K562 (cell line): Measurements from ENCODE around the gene DLGAP1. TPM values are rescaled to one million over a fixed set of nuclear protein-coding genes. Genes with fewer than 3 reads are reported as not detected.

Experiments used
- ATAC-seq: fragments of 200-7000 bp; cut with Tn5 transposase; 3 replicates; pipeline ENCODE4 v1.9.1; 2020; ENCODE audit warnings: moderate library complexity
- BruUV-seq: library from RNA; stranded (reverse); fragments of 400-500 nt; replicated peaks from 2 replicates; lab custom pipeline; 2021; lab: Mats Ljungman, UMichigan
- CTCF ChIA-PET: fragments of 300-600 bp; formaldehyde crosslinking; extraction: SDS; loops from one replicate; lab custom pipeline; 2021; ENCODE audit warnings: low intra/inter-chr PET ratio; lab: Yijun Ruan, JAX
- POLR2A ChIA-PET: fragments of 300-600, 350-650 bp; sonication (Branson Sonifier 250); formaldehyde crosslinking; extraction: SDS; loops from one replicate; lab custom pipeline; 2021; ENCODE audit warnings: antibody characterized with exemption, inconsistent platforms; lab: Yijun Ruan, JAX
- DNase-seq, 4 experiments: peaks; one replicate each; pipeline versions ENCODE4 v3.0.0 to v3.0.0-alpha.2; 2011 to 2018; ENCODE audit warnings: low spot score in 3 of 4, mixed read lengths in 3 of 4; ENCODE audit errors: extremely low read depth in 1 of 4
- FAIRE-seq: peaks from 2 replicates; lab custom pipeline; 2011; peaks lifted over from hg19 to GRCh38; lab: Jason Lieb, UNC
- H2AFZ ChIP-seq: 2 replicates; pipeline ENCODE4 v1.6.0; 2011; ENCODE audit warnings: low read depth, low read length, control low read depth, inconsistent platforms
- H3K27ac ChIP-seq: fragments of 200-600 bp; 3 replicates; pipeline ENCODE4 v1.8.0; 2011; ENCODE audit warnings: low read depth, mild to moderate bottlenecking, control low read depth, inconsistent platforms, low read length, moderate library complexity, mixed read lengths; ENCODE audit errors: extremely low read depth
- H3K27me3 ChIP-seq, 2 experiments: fragments of 300-600 bp in 1 of 2; 2 replicates in 1 of 2; 3 replicates in 1 of 2; pipeline versions ENCODE4 v1.6.0 to v1.8.0; 2011; ENCODE audit warnings: inconsistent platforms in 2 of 2, low read length in 2 of 2, mild to moderate bottlenecking in 1 of 2, mixed read lengths in 1 of 2, moderate library complexity in 1 of 2; ENCODE audit not compliant: control insufficient read depth in 2 of 2, insufficient read depth in 2 of 2
- H3K36me3 ChIP-seq: fragments of 300-600 bp; 3 replicates; pipeline ENCODE4 v1.8.0; 2011; ENCODE audit warnings: mild to moderate bottlenecking, low read length, inconsistent platforms; ENCODE audit not compliant: control insufficient read depth, insufficient read depth
- H3K4me1 ChIP-seq, 2 experiments: fragments of 200-600 bp in 1 of 2; replicated peaks in 1 of 2; 2 replicates in 1 of 2; 3 replicates in 1 of 2; pipeline versions ENCODE4 v1.5.1 to v1.8.0; 2011; ENCODE audit warnings: inconsistent platforms in 2 of 2, low read length in 2 of 2, mild to moderate bottlenecking in 1 of 2, mixed read lengths in 1 of 2, moderate library complexity in 1 of 2; ENCODE audit not compliant: control insufficient read depth in 2 of 2, insufficient read depth in 2 of 2
- H3K4me2 ChIP-seq: 2 replicates; pipeline ENCODE4 v1.6.1; 2011; ENCODE audit warnings: low read length, control low read depth, inconsistent platforms, mixed read lengths; ENCODE audit not compliant: insufficient read depth
- H3K4me3 ChIP-seq: fragments of 200-600 bp; sonication (generic), shearing (Covaris generic); 2 replicates; pipeline ENCODE4 v1.5.1; 2016; ENCODE audit warnings: control low read depth, inconsistent platforms
- H3K79me2 ChIP-seq: fragments of 200-600 bp; 3 replicates; pipeline ENCODE4 v1.8.0; 2011; ENCODE audit warnings: low read length, inconsistent platforms; ENCODE audit not compliant: control insufficient read depth, insufficient read depth
- H3K9ac ChIP-seq, 2 experiments: 2 replicates each; pipeline versions ENCODE4 v1.6.0 to v1.6.1; 2011; ENCODE audit warnings: low read depth in 2 of 2, low read length in 2 of 2, control low read depth in 1 of 2, inconsistent platforms in 1 of 2, mild to moderate bottlenecking in 1 of 2, mixed read lengths in 1 of 2; ENCODE audit not compliant: insufficient read depth in 1 of 2
- H3K9me1 ChIP-seq: one replicate; pipeline ENCODE4 v1.6.0; 2011; ENCODE audit warnings: inconsistent platforms, mild to moderate bottlenecking, low read length, moderate library complexity; ENCODE audit not compliant: control insufficient read depth, insufficient read depth
- H3K9me3 ChIP-seq: replicated peaks from 2 replicates; pipeline ENCODE4 v1.5.1; 2011; ENCODE audit warnings: low read depth, low read length, inconsistent platforms; ENCODE audit not compliant: control insufficient read depth, insufficient read depth
- H4K20me1 ChIP-seq: replicated peaks from 2 replicates; pipeline ENCODE4 v1.6.1; 2011; ENCODE audit warnings: low read length, inconsistent platforms, mixed read lengths; ENCODE audit not compliant: control insufficient read depth, insufficient read depth
- FOXJ3 ChIP-seq: sonication (generic); formaldehyde crosslinking; IDR thresholded peaks from 2 replicates; pipeline ENCODE4 v1.4.0; 2020; ENCODE audit warnings: mild to moderate bottlenecking, missing genetic modification reagents
- GABPB1 ChIP-seq: sonication (generic); formaldehyde crosslinking; IDR thresholded peaks from 2 replicates; pipeline ENCODE4 v1.8.0; 2022; ENCODE audit warnings: mild to moderate bottlenecking, missing genetic modification reagents
- GATA2 ChIP-seq: sonication (generic); formaldehyde crosslinking; IDR thresholded peaks from 2 replicates; pipeline ENCODE4 v1.4.0; 2020; ENCODE audit warnings: mild to moderate bottlenecking, missing genetic modification reagents
- HDAC1 ChIP-seq, 2 experiments: fragments of 450-650 bp; IDR thresholded peaks; 2 replicates each; pipeline ENCODE4 v1.6.1; 2016 to 2017; ENCODE audit warnings: inconsistent platforms in 1 of 2, mild to moderate bottlenecking in 1 of 2, moderate library complexity in 1 of 2
- JUNB ChIP-seq: fragments of 450-650 bp; formaldehyde crosslinking; conservative IDR thresholded peaks from 2 replicates; pipeline ENCODE4 v1.4.0; 2020; ENCODE audit warnings: mild to moderate bottlenecking
- MECOM ChIP-seq: fragments of 250-450 bp; sonication (Bioruptor Pico); IDR thresholded peaks from 2 replicates; pipeline ENCODE4 v1.8.0; 2022; ENCODE audit warnings: inconsistent platforms
- NFE2L1 ChIP-seq: fragments of 450-650 bp; IDR thresholded peaks from 2 replicates; pipeline ENCODE4 v1.6.1; 2016; ENCODE audit warnings: missing genetic modification characterization, low read depth, mild to moderate bottlenecking, missing compliant biosample characterization, moderate library complexity, borderline replicate concordance
- PURB ChIP-seq: sonication (generic); formaldehyde crosslinking; IDR thresholded peaks from 2 replicates; pipeline ENCODE4 v1.9.0; 2021; ENCODE audit warnings: low read depth, mild to moderate bottlenecking, missing genetic modification reagents
- RBM22 ChIP-seq: fragments of 200-400 bp; formaldehyde crosslinking; IDR thresholded peaks from 2 replicates; pipeline ENCODE4 v1.6.1; 2018; ENCODE audit warnings: low read length, low read depth; ENCODE audit not compliant: poor library complexity, severe bottlenecking
- RFX7 ChIP-seq: fragments of 250-450 bp; sonication (Bioruptor Pico); IDR thresholded peaks from 2 replicates; pipeline ENCODE4 v1.5.1; 2021; ENCODE audit warnings: mild to moderate bottlenecking
- RHOXF2B ChIP-seq: fragments of 250-450 bp; sonication (Bioruptor Pico); conservative IDR thresholded peaks from 2 replicates; pipeline ENCODE4 v1.5.1; 2021
- SIN3A ChIP-seq, 2 experiments: fragments of 150-350 bp in 1 of 2; IDR thresholded peaks; 2 replicates each; pipeline ENCODE4 v1.6.1; 2011 to 2016; ENCODE audit warnings: borderline replicate concordance in 2 of 2, low read depth in 2 of 2, low read length in 2 of 2, mild to moderate bottlenecking in 2 of 2, moderate library complexity in 2 of 2; ENCODE audit not compliant: control insufficient read depth in 1 of 2
- TBL1XR1 ChIP-seq, 2 experiments: IDR thresholded peaks; 2 replicates each; pipeline ENCODE4 v1.6.1; 2012; ENCODE audit warnings: improper control_type of control experiment in 2 of 2, low read length in 2 of 2, mild to moderate bottlenecking in 1 of 2
- U2AF1 ChIP-seq: fragments of 200-400 bp; formaldehyde crosslinking; optimal IDR thresholded peaks from 2 replicates; pipeline ENCODE3; 2017; ENCODE audit warnings: mild to moderate bottlenecking, low read depth, low read length, moderate library complexity
- ZNF699 ChIP-seq: fragments of 250-450 bp; sonication (Bioruptor Pico); IDR thresholded peaks from 2 replicates; pipeline ENCODE4 v1.8.0; 2021; ENCODE audit warnings: mild to moderate bottlenecking, moderate library complexity; ENCODE audit not compliant: insufficient replicate concordance
- WGBS: fragments of 100-300 bp; shearing (Covaris generic); methylation state at CpG from one replicate; pipeline ENCODE4 v1.1.6; 2016; ENCODE audit warnings: low coverage, mixed read lengths; ENCODE audit not compliant: insufficient coverage; ENCODE audit errors: missing lambda C conversion rate; 5-methylcytosine and 5-hydroxymethylcytosine counted together
- in situ Hi-C: fragments of 300-500 bp; cut with MboI; formaldehyde crosslinking; loops from 4 replicates; pipeline ENCODE4 v1.15.0; 2018; ENCODE audit warnings: inconsistent platforms, mixed read lengths
- intact Hi-C: fragments of 100-400 bp; cut with micrococcal nuclease; formaldehyde crosslinking; loops from 2 replicates; pipeline ENCODE4 v1.14.2; 2022
- polyA plus RNA-seq, 8 experiments: library from polyadenylated mRNA; depleted of rRNA in 4 of 8; stranded (reverse) in 5 of 8; unstranded in 3 of 8; fragments of >200 nt; fragmentation: Nextera tagmentation in 2 of 8; fragmentation: Illumina TruSeq in 1 of 8; extraction: Ambion mirVana in 2 of 8; extraction: Trizol in 1 of 8; gene quantifications; 2 replicates each; pipeline versions ENCODE4 v1.2.1 to v1.2.3, GENCODE V29; 2011 to 2014; ENCODE audit warnings: inconsistent platforms in 1 of 8, missing spikeins in 1 of 8
- total RNA-seq, 7 experiments: library from RNA; depleted of rRNA in 6 of 7; stranded (reverse); fragments of >200 nt in 6 of 7; fragmentation: Illumina TruSeq in 2 of 7; extraction: Trizol in 2 of 7; gene quantifications; 2 replicates each; pipeline versions ENCODE4 v1.2.1 to v1.2.3, GENCODE V29; 2011 to 2021; ENCODE audit warnings: low replicate concordance in 1 of 7
- TF ChIP-seq, protein P1 (sequence below): IDR thresholded peaks from 2 replicates; pipeline ENCODE4 v1.6.1; 2011; ENCODE audit not compliant: insufficient read length; ENCODE audit errors: extremely low read depth
- TF ChIP-seq, protein P2 (sequence below): fragments of 450-650 bp; formaldehyde crosslinking; IDR thresholded peaks from 2 replicates; pipeline ENCODE4 v1.4.0; 2022; ENCODE audit warnings: missing genetic modification characterization

DLGAP1 gene
- total and polyA plus RNA-seq, 9 of the 15 experiments (the other 6 are each of a cell fraction or from before 2014, with no cell fraction given) = 0.04 to 0.22 (median 0.08) TPM

DNA sequence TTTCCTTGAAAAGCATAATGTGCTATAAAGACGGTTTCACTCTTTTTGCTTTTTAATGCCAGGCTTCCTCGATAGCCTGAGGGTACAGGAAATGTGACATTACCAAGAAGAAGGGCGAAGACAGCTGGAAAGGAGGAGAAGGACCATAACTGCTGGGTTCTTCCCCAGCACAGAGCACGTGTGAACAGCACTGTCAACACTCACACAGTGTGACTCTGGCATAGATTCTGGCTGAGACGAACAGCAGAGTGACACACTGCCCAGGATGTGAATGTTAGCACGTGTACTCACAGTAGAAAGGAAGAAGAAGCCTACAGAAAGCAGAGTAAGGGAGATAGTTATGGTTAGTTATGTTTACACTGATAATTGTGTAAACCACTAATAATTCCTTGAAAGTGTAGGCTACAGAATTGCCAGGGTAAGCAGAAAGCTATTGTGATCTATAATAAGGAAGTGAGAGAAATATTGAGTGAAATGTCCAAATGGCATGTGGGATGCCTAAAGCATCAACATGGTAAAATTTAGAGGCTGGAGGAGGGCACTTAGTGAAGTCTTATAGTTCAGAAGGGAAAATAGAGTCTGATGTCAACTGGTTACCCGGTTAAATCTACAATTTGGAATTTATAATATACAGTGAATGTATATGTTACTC is 198.2 kb downstream of the DLGAP1 start (continued):
- TF ChIP-seq, protein P1, sequence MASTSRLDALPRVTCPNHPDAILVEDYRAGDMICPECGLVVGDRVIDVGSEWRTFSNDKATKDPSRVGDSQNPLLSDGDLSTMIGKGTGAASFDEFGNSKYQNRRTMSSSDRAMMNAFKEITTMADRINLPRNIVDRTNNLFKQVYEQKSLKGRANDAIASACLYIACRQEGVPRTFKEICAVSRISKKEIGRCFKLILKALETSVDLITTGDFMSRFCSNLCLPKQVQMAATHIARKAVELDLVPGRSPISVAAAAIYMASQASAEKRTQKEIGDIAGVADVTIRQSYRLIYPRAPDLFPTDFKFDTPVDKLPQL = no peak
- TF ChIP-seq, all 486 proteins: peak for 0

DNA sequence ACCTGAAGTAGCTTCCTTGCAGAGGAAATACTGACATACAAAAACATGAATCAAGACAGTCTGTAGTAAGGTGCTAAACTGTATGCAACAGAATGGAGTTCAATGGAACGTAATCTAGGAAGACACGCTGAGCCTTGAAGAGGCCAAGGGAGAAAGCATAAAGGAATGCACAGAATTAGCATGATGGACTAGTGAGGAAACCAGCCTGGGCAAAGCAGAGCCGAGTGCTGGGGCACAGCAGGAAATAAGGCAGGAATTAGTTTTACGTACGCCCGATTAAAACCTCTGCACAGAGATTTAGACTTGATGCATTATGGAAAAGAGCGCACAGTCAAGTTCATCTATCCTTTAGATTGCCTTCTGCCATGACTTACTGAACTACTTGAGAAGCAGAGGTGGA is 200.3 kb downstream of the DLGAP1 start:
- BruUV-seq = no TSS peak
- no peak for DNase-seq
- CTCF ChIA-PET = no interaction called here

More for the DNA sequence above, 200.3 kb downstream of the DLGAP1 start:
- no peaks in the 10 kb centered on the region for H4K20me1 ChIP-seq
- H3K36me3 ChIP-seq = no peaks in the 10 kb centered on the region
- no peak for TF ChIP-seq U2AF1
- no peak for TF ChIP-seq NFE2L1 (tag)
- TF ChIP-seq RHOXF2B (CRISPR knock-in tag) = no peak
- TF ChIP-seq JUNB (CRISPR knock-in tag) = no peak
- TF ChIP-seq HDAC1 (IDR thresholded peaks at IDR 0.05) = no peak
- no peak for TF ChIP-seq SIN3A (IDR thresholded peaks at IDR 0.05; ENCODE audit: borderline replicate concordance in 2 of 2, control insufficient read depth in 1 of 2, low read depth in 2 of 2, low read length in 2 of 2)
- TF ChIP-seq ZNF699 (CRISPR knock-in tag) = no peak
- TF ChIP-seq, protein P2, sequence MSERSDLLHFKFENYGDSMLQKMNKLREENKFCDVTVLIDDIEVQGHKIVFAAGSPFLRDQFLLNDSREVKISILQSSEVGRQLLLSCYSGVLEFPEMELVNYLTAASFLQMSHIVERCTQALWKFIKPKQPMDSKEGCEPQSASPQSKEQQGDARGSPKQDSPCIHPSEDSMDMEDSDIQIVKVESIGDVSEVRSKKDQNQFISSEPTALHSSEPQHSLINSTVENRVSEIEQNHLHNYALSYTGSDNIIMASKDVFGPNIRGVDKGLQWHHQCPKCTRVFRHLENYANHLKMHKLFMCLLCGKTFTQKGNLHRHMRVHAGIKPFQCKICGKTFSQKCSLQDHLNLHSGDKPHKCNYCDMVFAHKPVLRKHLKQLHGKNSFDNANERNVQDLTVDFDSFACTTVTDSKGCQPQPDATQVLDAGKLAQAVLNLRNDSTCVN (CRISPR knock-in tag) = no peak
- no peak for TF ChIP-seq RFX7 (CRISPR knock-in tag)
- no peak for TF ChIP-seq MECOM (CRISPR knock-in tag)
- no peak for TF ChIP-seq FOXJ3 (CRISPR knock-in tag)
- no peak for TF ChIP-seq GATA2
- no peak for TF ChIP-seq RBM22
- TF ChIP-seq TBL1XR1 (IDR thresholded peaks at IDR 0.05; ENCODE audit: low read length in 2 of 2) = no peak
- TF ChIP-seq PURB (CRISPR knock-in tag) = no peak
- no peak for TF ChIP-seq GABPB1 (CRISPR knock-in tag)
- TF ChIP-seq, all 486 proteins: peak for 0
- Histone ChIP-seq H3K4me2 (no peak overlapping the region), H3K4me3 (no peak overlapping the region), H3K27me3 (no peaks in the 10 kb centered on the region), H3K9me3 (no peaks in the 10 kb centered on the region), H3K79me2 (no peaks in the 10 kb centered on the region), H3K9ac (no peak overlapping the region), H3K9me1 (no peaks in the 10 kb centered on the region), H3K4me1 (no peaks in the 10 kb centered on the region), H2AFZ (no peak overlapping the region), H3K27ac (no peak overlapping the region)
- no peak for FAIRE-seq
- under 1% methylated on average over 7 of the region's 7 CpGs for WGBS
- POLR2A ChIA-PET = no interaction called here
- intact Hi-C loops (no loop called here), in situ Hi-C loops (no loop called here)
- no peak for ATAC-seq
